ENCODE data around the gene METRN. TPM values are rescaled to one million over a fixed set of nuclear protein-coding genes. Genes with fewer than 3 reads are reported as not detected.

The METRN gene
- polyA plus RNA-seq, 1 donor = 6.3 TPM

Other genes starting within 250 kb of the METRN start
- gene CAPN15, start 187.4 kb upstream of the METRN start, polyA plus RNA-seq (ENCODE audit: insufficient read length) = 23.8 TPM
- gene PRR35, start 154.7 kb upstream of the METRN start, polyA plus RNA-seq (ENCODE audit: insufficient read length) = 6.6 TPM
- 4.7 TPM for gene NHLRC4, start 148.1 kb upstream of the METRN start, polyA plus RNA-seq (ENCODE audit: insufficient read length)
- 60.9 TPM for gene PIGQ, start 145.2 kb upstream of the METRN start, polyA plus RNA-seq (ENCODE audit: insufficient read length)
- gene RAB40C, start 125.1 kb upstream of the METRN start, polyA plus RNA-seq (ENCODE audit: insufficient read length) = 17.3 TPM
- 1.5 TPM for gene WFIKKN1, start 84.1 kb upstream of the METRN start, polyA plus RNA-seq (ENCODE audit: insufficient read length)
- gene METTL26, start 78.8 kb upstream of the METRN start, polyA plus RNA-seq (ENCODE audit: insufficient read length) = 38.0 TPM
- gene MCRIP2, start 73.3 kb upstream of the METRN start, polyA plus RNA-seq (ENCODE audit: insufficient read length) = 15.5 TPM
- 42.2 TPM for gene WDR90, start 65.8 kb upstream of the METRN start, polyA plus RNA-seq (ENCODE audit: insufficient read length)
- 70.8 TPM for gene RHOT2, start 47.0 kb upstream of the METRN start, polyA plus RNA-seq (ENCODE audit: insufficient read length)
- gene RHBDL1, start 39.4 kb upstream of the METRN start, polyA plus RNA-seq (ENCODE audit: insufficient read length) = 1.7 TPM
- gene STUB1, start 34.7 kb upstream of the METRN start, polyA plus RNA-seq (ENCODE audit: insufficient read length) = 107 TPM
- 51.4 TPM for gene JMJD8, start 30.8 kb upstream of the METRN start, polyA plus RNA-seq (ENCODE audit: insufficient read length)
- 10.2 TPM for gene WDR24, start 24.7 kb upstream of the METRN start, polyA plus RNA-seq (ENCODE audit: insufficient read length)
- 0.75 TPM for gene FBXL16, start 9.3 kb upstream of the METRN start, polyA plus RNA-seq (ENCODE audit: insufficient read length)
- gene ANTKMT, start 6.0 kb downstream of the METRN start, polyA plus RNA-seq (ENCODE audit: insufficient read length) = 9.0 TPM
- gene CCDC78, start 11.3 kb downstream of the METRN start, polyA plus RNA-seq (ENCODE audit: insufficient read length) = 2.0 TPM
- gene HAGHL, start 12.0 kb downstream of the METRN start, polyA plus RNA-seq (ENCODE audit: insufficient read length) = 3.3 TPM
- 26.7 TPM for gene CIAO3, start 25.9 kb downstream of the METRN start, polyA plus RNA-seq (ENCODE audit: insufficient read length)
- gene MSLN, start 45.6 kb downstream of the METRN start, polyA plus RNA-seq (ENCODE audit: insufficient read length) = 17.1 TPM
- 10.7 TPM for gene RPUSD1, start 73.3 kb downstream of the METRN start, polyA plus RNA-seq (ENCODE audit: insufficient read length)
- gene CHTF18, start 73.5 kb downstream of the METRN start, polyA plus RNA-seq (ENCODE audit: insufficient read length) = 22.9 TPM
- gene GNG13, start 85.6 kb downstream of the METRN start, polyA plus RNA-seq (ENCODE audit: insufficient read length) = 0.42 TPM

Data from left kidney (tissue), 1 donor.